Endodermal cell (in vitro differentiated cells): ENCODE results near the gene USP47. TPM values are rescaled to one million over a fixed set of nuclear protein-coding genes. Genes with fewer than 3 reads are reported as not detected.

Source experiments
- DNase-seq: peaks from one replicate; pipeline ENCODE4 v3.0.0-alpha.2; 2017
- H3K27ac ChIP-seq: 2 replicates; pipeline ENCODE4 v1.5.1; 2013; ENCODE audit warnings: mild to moderate bottlenecking, low read depth, low read length, moderate library complexity
- H3K27me3 ChIP-seq: 2 replicates; pipeline ENCODE4 v1.6.1; 2013; ENCODE audit warnings: mild to moderate bottlenecking, low read length, moderate library complexity; ENCODE audit not compliant: insufficient read depth, control insufficient read depth, poor library complexity, severe bottlenecking
- H3K36me3 ChIP-seq: 2 replicates; pipeline ENCODE4 v1.7.0; 2013; ENCODE audit warnings: mild to moderate bottlenecking, low read length, moderate library complexity; ENCODE audit not compliant: control insufficient read depth, insufficient read depth
- H3K4me1 ChIP-seq: one replicate; pipeline ENCODE4 v1.7.0; 2013; ENCODE audit warnings: low read length; ENCODE audit not compliant: control insufficient read depth, insufficient read depth
- H3K4me3 ChIP-seq: 2 replicates; pipeline ENCODE4 v1.5.1; 2013; ENCODE audit warnings: mild to moderate bottlenecking, low read length, moderate library complexity
- H3K9ac ChIP-seq: 2 replicates; pipeline ENCODE4 v1.6.1; 2013; ENCODE audit warnings: mild to moderate bottlenecking, low read length, moderate library complexity; ENCODE audit not compliant: poor library complexity, severe bottlenecking; ENCODE audit errors: extremely low read depth
- H3K9me3 ChIP-seq: 2 replicates; pipeline ENCODE4 v1.6.1; 2013; ENCODE audit warnings: mild to moderate bottlenecking, low read length, moderate library complexity; ENCODE audit not compliant: control insufficient read depth
- H3K27ac Mint-ChIP-seq: 2 replicates; pipeline ENCODE4 v1.8.0; 2020; ENCODE audit warnings: mixed read lengths
- H3K27me3 Mint-ChIP-seq: 2 replicates; pipeline ENCODE4 v1.8.0; 2021; ENCODE audit warnings: mild to moderate bottlenecking, mixed read lengths; ENCODE audit not compliant: insufficient read depth
- H3K36me3 Mint-ChIP-seq: 2 replicates; pipeline ENCODE4 v1.8.0; 2020; ENCODE audit warnings: low read depth, mixed read lengths
- H3K4me1 Mint-ChIP-seq: 2 replicates; pipeline ENCODE4 v1.8.0; 2020; ENCODE audit warnings: mixed read lengths
- H3K4me3 Mint-ChIP-seq: 2 replicates; pipeline ENCODE4 v1.8.0; 2020; ENCODE audit warnings: mild to moderate bottlenecking, moderate library complexity, mixed read lengths
- H3K9me3 Mint-ChIP-seq: 2 replicates; pipeline ENCODE4 v1.8.0; 2020; ENCODE audit warnings: mild to moderate bottlenecking, mixed read lengths
- CTCF ChIP-seq: fragments of 200-600 bp; sonication (generic); conservative IDR thresholded peaks from 2 replicates; pipeline ENCODE4 v1.5.0; 2021; ENCODE audit warnings: antibody characterized with exemption, mild to moderate bottlenecking
- WGBS, 2 experiments: methylation state at CpG; one replicate each; pipeline versions ENCODE4 v1.1.5 to v1.1.7; 2013; ENCODE audit warnings: missing lambda C conversion rate in 2 of 2, mixed read lengths in 1 of 2; ENCODE audit not compliant: insufficient coverage in 1 of 2, insufficient read length in 1 of 2; 5-methylcytosine and 5-hydroxymethylcytosine counted together
- total RNA-seq, 2 donors: library from RNA; stranded (reverse); fragmentation: NEBNext Ultra II Directional in 1 of 2; extraction: Animal tissue kit (Norgen Biotek cat#: 25700) in 1 of 2; gene quantifications; 2 replicates in 1 of 2; 3 replicates in 1 of 2; pipeline ENCODE4 v1.2.1, GENCODE V29; 2021

Gene USP47
- total RNA-seq, 2 donors from 2014 or later, result 26.3 to 26.9 TPM

DNA sequence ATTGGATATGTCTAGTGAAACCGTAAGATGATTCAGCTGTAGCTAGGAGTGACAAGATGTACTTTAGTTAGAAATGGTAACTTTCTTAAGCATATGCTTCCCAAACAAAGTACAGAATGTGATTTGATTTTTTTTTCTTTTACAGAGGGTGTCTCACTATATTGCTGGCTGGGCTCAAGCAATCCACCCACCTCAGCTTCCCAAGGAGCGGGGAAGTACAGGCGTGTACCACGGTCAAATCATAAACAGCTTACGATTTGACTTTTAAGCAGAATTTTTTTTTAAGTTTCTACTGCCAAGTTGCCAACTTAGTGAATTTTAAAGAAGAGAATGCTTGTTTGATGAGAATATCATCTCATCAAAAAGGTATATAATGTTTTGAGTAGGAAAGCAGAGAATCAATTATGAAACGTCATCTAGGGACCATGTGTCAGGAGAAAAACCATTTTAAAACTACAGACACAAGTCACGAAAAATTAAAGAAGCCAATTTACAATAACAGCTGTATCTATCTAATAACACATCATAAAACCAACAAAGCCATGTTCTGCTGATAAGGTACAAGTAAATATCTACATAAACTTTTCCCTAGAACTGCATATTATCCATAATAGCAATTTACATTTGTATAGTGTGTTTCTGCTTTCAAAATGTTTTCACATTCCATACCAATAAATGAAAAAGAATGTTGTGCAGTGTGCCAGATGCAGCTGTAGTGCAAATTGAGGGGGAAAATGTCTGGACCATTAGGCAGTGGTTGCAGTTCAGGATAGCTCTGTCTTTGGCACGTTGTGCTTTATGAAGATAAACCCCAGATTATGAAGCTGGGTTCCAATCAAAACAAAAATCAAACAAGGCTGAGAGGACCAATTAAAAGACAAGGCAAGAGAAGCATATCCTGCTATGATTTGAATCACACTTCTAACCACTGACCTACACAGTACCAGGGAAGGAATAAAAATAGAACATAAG is 33.7 kb upstream of the USP47 start:
- no peak overlapping the region for H3K4me3 Mint-ChIP-seq
- no peak for TF ChIP-seq CTCF
- WGBS, 2 experiments, result 89 to 91% methylated on average over 6 to 8 of the region's 8 CpGs
- H3K4me1 Mint-ChIP-seq, result no peaks in the 10 kb centered on the region
- H3K27ac Mint-ChIP-seq, result no peak overlapping the region
- no peak overlapping the region for H3K27ac ChIP-seq
- peaks cover 11% of the 10 kb centered on the region for H3K27me3 Mint-ChIP-seq
- no peaks in the 10 kb centered on the region for H3K9me3 ChIP-seq
- no peaks in the 10 kb centered on the region for H3K4me1 ChIP-seq
- H3K36me3 Mint-ChIP-seq, result no peaks in the 10 kb centered on the region
- H3K9me3 Mint-ChIP-seq, result no peaks in the 10 kb centered on the region
- H3K27me3 ChIP-seq, result no peaks in the 10 kb centered on the region
- H3K4me3 ChIP-seq, result no peak overlapping the region
- no peak overlapping the region for H3K9ac ChIP-seq
- DNase-seq, result no peak
- no peaks in the 10 kb centered on the region for H3K36me3 ChIP-seq

GRCh38 chr11:11808992-11809615 is 32.7 kb upstream of the USP47 start:
- Histone ChIP-seq H3K4me1 (no peaks in the 10 kb centered on the region), H3K27me3 (no peaks in the 10 kb centered on the region), H3K9ac (no peak overlapping the region), H3K9me3 (no peaks in the 10 kb centered on the region), H3K27ac (no peak overlapping the region), H3K36me3 (no peaks in the 10 kb centered on the region), H3K4me3 (no peak overlapping the region)
- H3K4me3 Mint-ChIP-seq, result no peak overlapping the region
- H3K36me3 Mint-ChIP-seq, result no peaks in the 10 kb centered on the region
- WGBS, 2 experiments, result 69 to 81% methylated on average over 3 to 4 of the region's 4 CpGs
- no peak for TF ChIP-seq CTCF
- H3K9me3 Mint-ChIP-seq, result no peaks in the 10 kb centered on the region
- H3K27me3 Mint-ChIP-seq, result peaks cover 11% of the 10 kb centered on the region
- no peaks in the 10 kb centered on the region for H3K4me1 Mint-ChIP-seq
- no peak for DNase-seq
- H3K27ac Mint-ChIP-seq, result no peak overlapping the region

DNA sequence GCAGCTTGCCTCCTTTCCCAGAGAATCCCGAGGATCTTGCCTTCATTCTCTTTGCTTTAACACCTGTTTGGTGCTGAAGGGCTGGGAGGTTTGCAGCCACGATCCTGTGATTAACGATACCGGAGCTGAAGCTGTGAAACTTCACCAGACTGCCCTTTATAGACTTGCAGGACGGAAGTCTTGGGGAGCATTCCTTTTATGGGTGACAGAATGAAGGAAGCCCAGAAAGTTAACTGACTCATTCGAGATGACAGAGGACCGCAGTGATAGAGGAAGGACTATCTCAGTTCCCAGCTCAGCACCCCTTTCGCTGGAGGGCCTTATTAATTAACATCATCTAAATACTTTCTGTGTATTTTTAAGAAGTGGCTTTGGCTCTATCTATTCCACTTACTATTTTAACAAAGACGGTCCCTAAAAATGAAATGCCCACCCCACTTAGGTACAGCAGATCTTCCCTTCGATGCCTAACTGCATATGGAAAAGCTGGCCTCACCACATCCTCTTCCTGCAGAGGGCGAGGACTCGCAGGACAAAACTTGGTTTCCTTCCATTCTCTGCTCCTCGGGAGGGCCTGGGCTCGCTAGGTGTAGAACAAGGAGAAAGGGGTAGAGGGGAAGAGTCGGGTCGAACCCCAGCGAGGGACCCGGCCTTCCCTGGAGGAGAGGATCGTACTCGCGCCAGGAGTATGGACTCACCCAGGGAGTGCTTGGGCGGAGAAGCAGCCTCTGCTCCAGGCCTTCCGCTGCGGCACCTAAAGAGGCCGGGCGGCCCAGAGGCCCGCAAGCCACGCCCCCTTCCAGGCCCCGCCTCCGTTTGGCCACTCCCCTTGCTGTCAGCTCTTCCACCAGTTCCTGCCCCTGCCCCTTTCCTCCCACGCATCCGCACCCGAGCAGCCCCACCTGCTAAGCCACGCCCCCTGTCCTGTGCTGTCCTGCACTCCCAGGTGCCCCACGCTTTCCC is 30.7 kb upstream of the USP47 start:
- H3K36me3 ChIP-seq, result no peaks in the 10 kb centered on the region
- Mint-ChIP-seq H3K4me3 (no peak overlapping the region), H3K36me3 (no peaks in the 10 kb centered on the region), H3K27me3 (peaks cover 12% of the 10 kb centered on the region), H3K9me3 (no peaks in the 10 kb centered on the region), H3K27ac (no peak overlapping the region), H3K4me1 (no peaks in the 10 kb centered on the region)
- H3K27me3 ChIP-seq, result no peaks in the 10 kb centered on the region
- H3K4me1 ChIP-seq, result no peaks in the 10 kb centered on the region
- DNase-seq, result peak; percentile 84
- no peak overlapping the region for H3K4me3 ChIP-seq
- no peak overlapping the region for H3K9ac ChIP-seq
- no peak overlapping the region for H3K27ac ChIP-seq
- 92 to 94% methylated on average over 25 to 34 of the region's 35 CpGs for WGBS, 2 experiments
- TF ChIP-seq CTCF, result no peak
- H3K9me3 ChIP-seq, result no peaks in the 10 kb centered on the region
